ENCODE measurements around the gene NR2F1. TPM values are rescaled to one million over a fixed set of nuclear protein-coding genes. Genes with fewer than 3 reads are reported as not detected.
A peak's percentile ranks its signal among the peaks of the same experiment; 100 is the strongest.
"Not testable (repeated sequence)": the region's sequence is repeated elsewhere in the genome, so short reads cannot be mapped to it uniquely, and the experiment has no call there.

NR2F1 gene
- 34.7 and 98.7 TPM in 2 replicates for total RNA-seq

DNA sequence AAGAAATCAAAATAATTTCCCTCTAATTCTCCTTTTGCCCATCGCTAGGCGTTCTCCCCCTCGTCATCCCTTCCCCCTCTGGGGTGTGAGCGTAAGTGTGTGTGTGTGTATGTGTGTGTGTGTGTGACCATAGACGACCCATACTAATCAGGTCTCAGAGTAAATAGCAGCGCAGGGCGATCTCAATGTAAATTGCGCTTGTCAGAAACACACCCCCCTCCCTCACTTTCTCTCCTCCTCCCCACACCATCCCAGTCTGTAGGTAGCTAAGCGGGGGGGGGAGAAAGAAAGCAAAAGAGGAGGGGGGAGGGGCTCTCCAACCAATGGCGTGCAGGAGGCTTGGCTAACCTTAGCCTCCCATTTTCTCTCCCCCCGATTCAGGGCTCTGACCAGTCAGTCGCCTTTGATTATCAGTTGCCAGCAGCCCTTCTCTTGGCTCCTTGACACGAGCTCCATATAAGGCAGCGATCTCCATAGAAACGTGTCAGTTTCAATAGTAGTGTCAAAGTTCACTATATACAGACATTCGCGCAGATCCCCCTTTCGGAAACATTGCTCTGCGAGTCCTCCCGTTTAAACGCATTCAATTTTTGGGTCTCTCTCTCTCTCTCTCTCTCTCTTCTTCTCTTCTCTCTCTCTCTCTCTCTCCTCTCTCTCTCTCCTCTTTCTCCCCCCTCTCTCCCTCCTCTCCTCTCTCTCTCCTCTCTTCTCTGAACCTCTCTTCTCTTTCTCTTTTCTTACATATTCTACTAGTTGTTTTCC, at the start of gene NR2F1:
Gene NR2F1 (plus strand): TSS at position 546 of the 762 bp plus-strand sequence. CDS start 1,802 bp downstream, outside the sequence.
- DNase-seq, result peak; percentile 97

DNA sequence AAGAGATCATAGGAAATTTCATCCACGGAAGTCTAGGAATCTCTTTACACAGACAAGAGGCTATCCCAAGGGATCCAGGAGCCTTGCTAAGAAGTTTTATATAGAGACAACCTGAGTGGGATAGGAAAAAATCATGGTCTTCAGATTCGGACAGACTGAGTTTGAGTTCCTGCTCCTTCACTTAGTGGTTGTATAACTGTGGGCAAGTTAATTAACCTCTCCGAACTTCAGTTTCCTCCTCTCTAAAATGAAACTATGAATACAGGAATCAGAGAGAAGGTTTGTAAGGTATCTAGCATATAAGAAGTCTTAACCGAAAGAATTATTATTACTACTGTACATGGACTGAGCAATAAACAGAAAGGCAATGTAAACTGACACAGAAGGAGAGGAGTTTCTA, 37.1 kb upstream of the NR2F1 start:
- DNase-seq, result no peak

DNA sequence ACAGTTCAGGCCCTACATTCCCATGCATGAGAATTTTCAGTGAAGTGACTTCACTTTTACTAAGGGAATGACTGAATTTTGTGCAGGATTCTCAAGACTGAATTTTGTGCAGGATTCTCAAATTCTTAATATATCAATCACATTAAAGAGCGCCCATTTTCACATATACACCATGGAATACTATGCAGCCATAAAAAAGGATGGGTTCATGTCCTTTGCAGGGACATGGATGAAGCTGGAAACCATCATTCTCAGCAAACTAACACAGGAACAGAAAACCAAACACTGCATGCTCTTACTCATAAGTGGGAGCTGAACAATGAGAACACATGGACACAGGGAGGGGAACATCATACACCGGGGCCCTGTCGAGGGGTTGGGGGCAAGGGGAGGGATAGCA, 33.4 kb upstream of the NR2F1 start:
- DNase-seq, result not testable (repeated sequence)

DNA sequence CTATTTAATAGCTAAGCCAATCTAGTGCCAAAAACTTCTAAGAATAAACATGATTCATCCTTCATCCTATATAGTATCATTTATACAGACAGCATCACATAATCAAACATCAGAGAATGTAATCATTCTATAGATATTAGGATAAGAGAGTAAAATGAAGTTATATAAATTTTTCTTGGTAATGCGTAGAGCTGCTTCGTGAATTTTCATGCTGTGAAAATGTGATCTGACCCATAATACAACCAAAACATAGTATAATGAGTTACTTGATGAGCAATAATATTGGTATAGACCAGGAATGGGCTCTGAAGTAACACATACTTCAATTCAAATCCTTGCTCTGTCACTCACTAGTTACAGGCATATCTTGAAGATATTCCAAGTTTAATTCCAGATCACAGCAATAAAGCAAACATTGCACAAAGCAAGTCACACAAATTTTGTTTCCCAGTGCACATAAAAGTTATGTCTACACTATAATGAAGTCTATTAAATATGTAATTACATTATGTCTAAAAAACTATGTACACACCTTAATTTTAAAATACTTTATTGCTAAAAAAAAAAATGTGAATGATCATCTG, 25.9 kb upstream of the NR2F1 start:
- DNase-seq, result no peak

DNA sequence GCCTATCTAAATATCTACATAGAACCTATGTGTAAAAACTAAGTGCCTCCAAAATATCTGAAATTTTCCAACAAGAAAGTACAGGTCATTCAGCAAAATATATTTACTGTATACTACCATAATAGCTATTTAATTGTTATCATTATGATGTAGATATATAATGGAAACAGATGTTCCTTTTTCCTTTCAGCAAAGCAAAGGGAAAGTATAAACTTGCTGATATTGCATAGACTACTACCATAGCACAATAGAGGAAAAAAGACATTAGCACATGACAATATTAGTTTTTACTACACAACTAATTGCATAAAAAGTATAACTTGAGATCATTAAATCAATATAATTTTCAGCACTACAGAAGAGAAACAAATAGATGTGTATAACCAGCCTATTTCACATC, 16.9 kb upstream of the NR2F1 start:
- DNase-seq, result no peak

DNA sequence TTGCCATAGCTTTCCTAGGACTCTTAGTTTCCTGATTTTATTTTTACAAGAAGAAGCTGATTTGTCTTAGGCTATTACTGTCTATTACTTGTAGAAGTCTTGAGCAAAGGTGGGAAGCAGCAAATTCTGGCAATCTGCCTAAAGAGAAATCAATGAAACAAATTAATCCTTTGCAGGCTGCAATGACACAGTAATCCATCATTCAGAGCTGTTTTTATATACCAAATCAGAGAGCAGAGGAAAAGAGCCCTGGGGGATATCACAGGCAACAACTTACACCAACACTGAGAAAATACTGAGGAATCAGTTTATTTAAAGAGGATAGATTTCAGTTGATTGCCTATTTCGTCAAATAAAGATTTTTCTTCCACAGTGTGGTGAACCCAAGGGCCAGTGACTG, 15.6 kb upstream of the NR2F1 start:
- DNase-seq, result no peak

DNA sequence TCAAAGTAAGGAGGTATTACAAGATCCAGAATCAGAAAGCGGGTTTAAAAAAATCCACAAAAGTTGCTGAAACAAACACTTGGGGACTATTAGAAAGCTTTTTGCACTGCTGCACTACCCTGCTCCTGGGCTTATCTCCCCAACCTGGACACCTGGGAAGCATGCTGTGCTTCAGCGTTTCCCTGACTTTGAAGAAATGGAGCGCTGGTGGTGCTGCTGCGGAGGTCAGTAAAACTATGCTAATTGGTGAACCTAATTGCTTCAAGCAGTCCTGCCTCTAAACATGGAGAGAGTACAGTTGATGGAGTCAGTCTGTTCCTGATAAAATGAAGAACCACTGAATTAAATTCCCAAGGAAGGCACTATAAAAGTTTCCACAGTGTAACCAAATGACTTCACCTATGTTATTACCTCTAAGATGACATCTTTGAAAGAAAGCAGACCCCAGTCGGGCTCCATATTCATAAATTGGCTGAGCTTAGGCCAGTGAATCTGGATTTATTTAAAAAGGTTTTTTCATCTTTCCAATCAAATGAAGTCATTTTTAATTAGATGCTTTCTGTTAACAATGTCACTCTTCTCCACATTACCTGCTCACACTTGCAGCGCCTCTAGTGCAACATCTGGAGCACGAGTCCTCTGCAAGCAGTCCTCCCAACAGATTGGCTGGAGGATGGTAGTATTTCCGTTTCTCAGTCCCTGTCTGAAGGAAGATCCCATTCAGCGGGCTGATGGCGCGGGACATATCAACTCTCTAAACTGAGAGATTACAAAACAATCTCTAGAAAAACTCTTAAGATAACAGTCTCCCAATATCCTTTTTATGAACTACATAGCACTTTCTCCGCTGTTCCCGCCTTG, 13.5 kb upstream of the NR2F1 start:
- no peak for DNase-seq

DNA sequence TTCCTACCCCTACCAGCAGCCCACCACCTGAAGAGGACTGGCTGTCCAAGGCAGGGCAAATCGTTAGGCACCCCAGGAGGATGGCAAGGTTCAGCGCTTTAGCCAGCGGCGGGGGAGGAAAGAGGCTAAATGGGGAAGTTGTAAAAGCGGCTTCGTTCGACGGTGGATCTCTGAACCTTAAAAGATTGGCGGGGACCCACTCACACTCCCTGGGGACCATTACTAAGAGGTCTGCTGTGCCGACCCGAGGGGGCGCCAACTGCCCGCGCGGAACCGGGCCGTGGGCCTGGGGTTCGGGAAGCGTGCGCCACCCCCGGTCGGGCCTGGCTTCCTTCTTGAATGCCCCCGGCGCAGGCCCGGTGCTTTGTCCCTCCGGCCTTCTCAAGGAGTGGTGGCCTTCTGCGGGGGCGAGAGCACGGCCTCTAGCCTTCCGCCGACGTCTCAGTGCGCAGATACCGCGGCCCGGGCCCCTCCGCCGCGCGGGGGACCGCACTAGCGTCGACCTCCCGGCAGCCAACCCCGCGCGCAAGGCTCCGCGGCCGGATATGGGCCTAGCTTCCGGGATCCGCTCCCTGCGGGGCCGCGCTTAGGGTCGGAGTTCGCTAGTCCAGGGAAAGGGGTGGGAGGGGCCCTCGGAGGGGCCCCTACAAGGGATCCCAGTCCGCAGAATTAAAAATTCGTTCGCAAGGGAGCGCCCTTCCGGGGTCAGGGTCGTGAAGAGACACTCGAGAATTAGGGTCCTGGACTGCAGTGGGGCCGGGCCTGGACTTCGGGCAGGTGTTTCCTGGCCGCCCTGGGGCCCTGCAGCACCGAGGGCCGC, 12.5 kb upstream of the NR2F1 start:
- no peak for DNase-seq

DNA sequence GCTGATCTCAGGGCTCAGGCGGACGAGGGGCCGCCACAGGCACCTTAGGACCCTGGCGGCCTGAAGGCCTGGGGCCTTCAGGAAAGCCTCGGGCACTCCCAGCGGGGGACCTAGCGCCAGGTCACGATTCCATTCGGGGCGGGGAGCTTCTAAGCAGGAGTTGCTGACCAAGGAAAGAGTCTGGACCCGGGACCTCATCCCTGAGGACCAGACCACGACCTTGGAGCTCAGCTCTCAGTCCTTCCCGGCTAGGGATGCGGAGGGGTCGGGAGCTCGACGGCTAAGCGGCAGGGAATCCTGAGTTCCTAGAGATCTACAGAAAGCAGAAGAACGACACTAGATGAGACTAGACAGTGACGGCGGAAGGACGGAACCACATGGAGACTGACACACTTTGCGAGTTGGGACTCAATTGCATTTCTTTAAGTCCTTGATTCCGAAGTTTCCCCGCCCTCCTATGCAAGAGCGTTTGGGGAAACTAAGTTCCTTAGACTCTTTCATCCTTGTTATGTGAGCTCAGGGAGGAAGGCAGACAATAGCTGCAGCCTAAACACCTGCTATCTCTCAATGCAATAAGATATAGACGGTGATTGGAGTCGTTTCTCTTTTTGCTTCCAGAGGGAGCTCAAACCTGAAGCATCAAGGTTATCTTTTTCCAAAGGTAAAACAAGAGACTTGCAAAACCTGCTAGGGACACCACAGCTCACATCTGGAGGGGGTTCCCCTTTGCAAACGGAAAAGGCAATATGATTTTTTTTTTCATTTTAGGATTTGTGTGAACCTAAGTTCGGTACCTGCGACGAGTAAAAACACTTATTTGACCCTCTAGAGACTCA, 11.7 kb upstream of the NR2F1 start:
- DNase-seq, result no peak

DNA sequence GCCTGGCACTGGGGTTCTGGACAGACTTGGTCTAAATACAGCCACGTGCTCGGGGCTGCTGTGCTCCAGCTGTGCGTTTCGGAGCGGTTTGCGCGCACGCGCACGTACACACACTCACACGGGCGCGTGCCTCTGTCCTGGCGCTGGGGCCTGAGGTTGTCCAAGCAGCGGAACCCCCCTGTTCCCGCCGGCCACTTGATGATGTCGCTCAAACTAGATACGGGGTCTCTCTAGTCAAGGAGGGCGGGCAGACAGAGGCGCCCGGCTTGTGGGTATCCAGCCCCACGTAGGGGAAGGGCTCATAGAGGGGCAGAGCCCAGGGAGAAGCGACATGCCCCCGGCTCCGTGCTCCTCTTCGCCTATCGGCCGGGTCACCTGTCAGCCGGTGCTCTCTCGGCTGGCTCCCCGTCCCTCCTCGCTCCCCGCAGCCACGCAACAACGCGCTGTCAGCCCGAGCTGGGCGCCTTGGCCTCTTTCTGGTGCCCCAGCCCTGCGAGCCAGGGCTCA, 10.9 kb upstream of the NR2F1 start:
- DNase-seq, result peak; percentile 48

DNA sequence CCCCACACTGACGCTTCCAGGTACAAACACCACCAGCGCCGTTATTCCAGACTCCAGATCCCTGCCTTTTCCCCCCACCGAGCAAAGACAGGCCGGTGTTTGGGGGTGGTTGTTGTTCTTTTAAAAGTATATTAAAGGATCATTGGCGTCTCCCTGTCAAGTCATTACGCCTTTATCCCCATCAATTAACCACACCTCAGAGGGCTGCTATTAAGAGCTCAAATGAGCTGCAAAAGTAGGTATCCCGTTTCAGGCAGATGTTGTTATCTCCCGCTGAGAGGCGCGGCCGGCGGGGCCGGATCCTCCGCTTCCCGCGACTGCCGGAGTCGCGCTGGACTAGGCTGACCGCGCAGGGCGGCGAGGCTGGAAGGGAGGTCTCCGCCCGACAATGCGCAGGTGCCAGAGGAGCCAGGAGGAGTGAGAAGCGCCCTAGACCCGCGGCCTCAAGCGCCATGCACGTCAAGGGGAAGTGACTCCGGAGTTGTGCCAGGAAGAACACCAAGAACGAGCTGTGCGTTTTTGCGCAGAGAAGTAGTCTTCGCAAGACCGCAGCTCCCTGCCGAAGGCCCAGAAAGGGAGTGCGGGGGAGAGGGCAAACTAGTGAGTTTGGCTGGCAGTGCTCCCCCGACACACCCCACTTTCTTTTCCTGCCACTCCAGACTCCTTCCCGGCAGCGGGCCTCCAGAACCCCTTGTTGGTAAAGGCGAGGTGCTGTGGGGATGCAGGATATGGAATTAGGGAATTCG, 10.2 kb upstream of the NR2F1 start:
- peak; percentile 71 for DNase-seq

DNA sequence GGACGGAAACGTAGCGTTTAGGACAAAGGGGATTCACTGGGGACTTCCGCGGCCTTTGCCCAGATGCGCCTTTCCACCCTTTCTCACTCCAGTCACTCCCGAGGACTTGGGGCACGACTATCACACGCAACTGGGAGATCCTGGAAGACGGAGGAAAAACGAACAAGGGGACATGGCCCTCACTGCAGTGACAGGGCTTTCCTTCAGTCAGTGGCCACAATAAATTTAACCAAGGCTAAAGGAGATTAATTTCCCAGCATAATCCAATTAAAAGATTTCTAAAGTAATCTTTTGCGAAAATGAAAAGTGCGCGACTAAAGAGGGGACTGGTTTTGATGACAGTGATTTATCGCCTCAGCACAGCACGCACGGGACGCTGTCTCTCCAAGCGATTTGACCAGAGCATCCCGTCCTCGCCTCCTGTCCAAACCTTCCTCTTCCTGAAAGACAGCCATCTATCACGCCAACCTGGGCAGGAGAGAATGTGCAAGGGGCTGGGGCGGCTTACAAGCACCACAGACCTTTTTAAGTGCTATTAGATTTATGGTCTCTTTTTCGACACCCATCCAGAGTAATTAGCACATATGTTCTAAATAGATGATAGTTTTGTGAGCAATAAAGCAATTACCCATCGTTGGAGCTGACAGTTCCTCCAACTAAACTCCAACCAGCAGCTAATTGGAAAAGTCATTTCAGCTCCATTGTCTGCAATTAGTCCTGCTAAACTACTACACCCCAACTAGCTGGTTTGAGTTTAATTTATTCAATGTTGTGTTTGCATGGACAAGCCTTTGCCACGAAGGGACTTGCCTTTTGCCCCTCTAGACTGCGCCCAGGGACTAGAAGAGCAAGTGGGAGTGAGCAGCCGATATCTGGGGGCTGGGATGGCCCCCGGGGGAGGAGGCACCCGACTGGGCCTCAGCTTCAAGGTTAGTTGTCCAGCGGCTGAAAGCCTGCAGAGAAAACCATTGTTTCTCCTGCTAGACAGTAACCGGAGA, 9.4 kb upstream of the NR2F1 start:
- no peak for DNase-seq

DNA sequence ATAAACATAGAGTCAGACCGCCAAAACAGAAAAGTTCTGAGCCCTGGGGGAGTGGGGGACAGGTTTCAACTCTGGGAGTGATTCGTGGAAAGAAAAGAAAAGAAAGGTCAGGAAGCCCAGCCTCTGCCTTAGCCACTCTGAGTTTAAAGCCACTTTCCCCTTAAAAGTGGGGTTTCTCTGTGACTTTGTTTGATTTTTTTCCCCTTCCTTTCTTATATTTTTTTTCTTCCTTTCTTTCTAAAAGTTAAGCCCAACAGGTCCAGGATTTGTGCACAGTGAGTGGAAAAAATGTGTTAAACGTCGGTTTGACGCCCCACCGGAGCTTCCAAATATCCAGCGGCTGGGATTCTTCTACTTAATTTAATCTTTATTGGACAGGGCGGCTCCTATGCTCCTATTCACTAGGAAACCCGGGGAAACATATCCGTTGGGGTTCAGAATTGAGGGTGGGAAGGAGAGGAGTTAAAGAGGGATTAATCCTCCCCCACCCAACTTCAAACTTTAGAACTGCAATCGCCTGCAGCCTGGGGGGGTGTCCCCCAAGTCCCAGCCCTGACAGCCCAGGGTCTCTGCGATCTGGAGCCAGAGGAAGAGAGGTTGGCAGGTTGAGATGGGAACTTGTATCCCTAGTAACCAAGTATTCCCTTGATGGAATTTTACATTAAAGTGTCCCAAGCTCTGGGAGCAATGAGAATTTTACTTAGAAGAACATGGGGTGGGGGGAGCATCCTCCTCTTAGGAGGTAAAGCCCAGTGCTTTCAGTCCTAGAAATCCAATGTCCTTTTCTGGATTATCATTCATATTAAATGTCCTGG, 8.3 kb upstream of the NR2F1 start:
- DNase-seq, result no peak

DNA sequence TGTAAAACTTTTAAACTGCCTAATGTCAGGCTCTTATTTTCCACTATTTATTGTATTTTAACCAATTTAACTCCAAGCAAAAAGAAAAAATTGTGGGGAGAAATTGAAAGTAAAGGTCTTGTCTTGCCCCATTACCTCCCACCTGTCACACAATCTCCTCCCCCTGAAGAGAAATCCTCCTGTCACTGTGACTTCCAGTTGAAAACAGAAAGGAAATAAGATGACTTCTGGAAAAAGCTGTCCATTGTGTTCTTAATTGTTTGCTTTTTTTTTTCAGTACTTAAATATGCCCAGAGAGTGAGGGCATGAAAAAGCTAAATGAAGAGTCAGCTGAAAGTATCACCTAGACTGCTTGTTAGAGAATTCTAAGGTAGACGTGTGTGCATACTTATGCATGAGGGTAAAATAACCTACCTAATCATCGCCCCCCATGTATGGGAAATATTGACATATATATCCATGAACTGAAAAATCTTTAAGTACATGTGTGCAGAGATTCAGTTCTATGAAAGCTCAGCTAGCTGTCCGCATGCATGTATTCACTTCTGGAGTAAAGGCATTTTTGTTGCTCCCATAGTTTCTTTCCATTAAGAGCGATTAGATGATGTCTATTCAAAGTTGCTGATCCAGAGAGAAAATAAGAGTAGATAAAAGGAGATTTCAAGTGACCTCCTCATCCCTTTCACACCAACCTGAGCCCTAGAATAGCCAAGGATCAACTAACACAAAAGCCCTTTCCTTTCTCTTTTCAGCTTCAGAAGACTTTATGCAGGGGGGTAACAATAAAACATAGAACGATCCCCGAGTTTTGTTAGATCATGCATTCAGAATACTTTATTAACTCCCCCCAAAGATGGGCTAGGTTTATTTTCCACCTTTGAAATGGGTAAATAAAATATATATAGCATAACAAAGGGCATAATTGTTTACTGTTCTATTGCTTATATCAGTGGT, 7.3 kb upstream of the NR2F1 start:
- no peak for DNase-seq

DNA sequence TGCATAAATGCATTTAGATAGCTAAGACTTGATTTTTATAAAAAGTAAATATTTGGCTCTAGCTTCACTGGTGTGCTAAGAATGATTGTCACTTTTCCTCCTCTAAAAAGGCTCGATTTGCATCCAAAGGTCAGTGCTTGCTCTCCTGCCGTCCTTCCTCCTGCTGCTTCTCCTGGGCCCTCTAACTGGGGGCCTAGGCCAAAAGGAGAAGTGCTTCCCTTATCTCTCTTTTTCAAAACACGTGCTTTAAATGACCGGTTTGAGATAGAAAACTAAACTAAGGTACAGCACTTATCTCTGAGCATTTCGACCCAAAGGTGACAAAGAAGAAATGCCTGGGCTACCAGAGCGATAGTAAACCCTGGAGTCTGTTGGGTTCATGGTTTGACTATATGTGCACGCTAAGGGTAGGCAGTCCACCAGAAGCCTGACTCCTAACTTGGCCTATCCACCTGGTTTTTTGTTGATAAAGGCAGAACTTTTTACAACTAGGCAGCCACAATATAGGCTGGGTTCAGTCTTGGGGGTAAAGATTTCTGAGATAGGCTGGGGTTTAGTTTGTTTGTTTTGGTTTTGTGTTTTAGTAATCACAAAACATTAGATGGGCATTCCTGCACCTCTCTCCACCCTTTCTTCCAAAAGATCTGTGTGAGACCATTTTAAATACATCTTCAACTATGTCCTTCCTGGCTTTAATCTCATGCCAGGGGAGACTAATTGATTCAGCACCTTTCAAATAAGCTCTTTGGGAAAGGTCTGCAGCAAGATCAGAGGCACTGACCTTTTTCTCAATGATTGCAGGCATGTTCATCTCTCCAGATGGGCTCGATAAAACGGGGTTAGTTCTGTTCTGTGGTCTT, 5.8 kb upstream of the NR2F1 start:
- no peak for DNase-seq
